RWPE2 (cell line): ENCODE data around the gene MIPEP.

ENCODE experiments used
- ATAC-seq: fragments of 200-7000 bp; cut with Tn5 transposase; 3 replicates; pipeline ENCODE4 v1.9.1; 2021; ENCODE audit warnings: low read depth
- DNase-seq: peaks from one replicate; pipeline ENCODE4 v3.0.0-alpha.2; 2020; ENCODE audit warnings: low spot score
- H3K27ac ChIP-seq: fragments of 450-650 bp; 2 replicates; pipeline ENCODE4 v1.5.1; 2017; ENCODE audit warnings: mild to moderate bottlenecking; ENCODE audit not compliant: poor library complexity, severe bottlenecking
- H3K27me3 ChIP-seq: fragments of 250-450 bp; sonication (Bioruptor Pico); 2 replicates; pipeline ENCODE4 v1.5.1; 2021; ENCODE audit warnings: mild to moderate bottlenecking, moderate library complexity; ENCODE audit not compliant: insufficient read depth, poor library complexity, severe bottlenecking
- H3K36me3 ChIP-seq: fragments of 250-450 bp; sonication (Bioruptor Pico); 2 replicates; pipeline ENCODE4 v1.5.1; 2020; ENCODE audit warnings: low read depth, mild to moderate bottlenecking, moderate library complexity
- H3K4me1 ChIP-seq: fragments of 250-450 bp; sonication (Bioruptor Pico); 2 replicates; pipeline ENCODE4 v1.5.1; 2021; ENCODE audit warnings: mild to moderate bottlenecking, moderate library complexity; ENCODE audit not compliant: insufficient read depth, poor library complexity, severe bottlenecking
- H3K4me3 ChIP-seq: fragments of 250-450 bp; sonication (Bioruptor Pico); 2 replicates; pipeline ENCODE4 v1.5.1; 2021; ENCODE audit warnings: mild to moderate bottlenecking, moderate library complexity; ENCODE audit not compliant: severe bottlenecking
- H3K9me3 ChIP-seq: fragments of 250-450 bp; sonication (Bioruptor Pico); 2 replicates; pipeline ENCODE4 v1.5.1; 2021; ENCODE audit warnings: mild to moderate bottlenecking, moderate library complexity; ENCODE audit not compliant: severe bottlenecking
- TF ChIP-seq, protein P1 (sequence below): fragments of 450-650 bp; IDR thresholded peaks from one replicate; pipeline ENCODE4 v1.5.1; 2017; ENCODE audit warnings: mild to moderate bottlenecking, moderate library complexity; ENCODE audit not compliant: poor library complexity, severe bottlenecking

The MIPEP gene

GRCh38 chr13:23740002-23740401 is 149.2 kb downstream of the MIPEP start:
- no peaks in the 10 kb centered on the region for H3K9me3 ChIP-seq
- no peaks in the 10 kb centered on the region for H3K36me3 ChIP-seq
- no peaks in the 10 kb centered on the region for H3K27me3 ChIP-seq
- no peak for ATAC-seq
- peaks cover 17% of the 10 kb centered on the region for H3K4me1 ChIP-seq
- DNase-seq = no peak
- TF ChIP-seq, protein P1, sequence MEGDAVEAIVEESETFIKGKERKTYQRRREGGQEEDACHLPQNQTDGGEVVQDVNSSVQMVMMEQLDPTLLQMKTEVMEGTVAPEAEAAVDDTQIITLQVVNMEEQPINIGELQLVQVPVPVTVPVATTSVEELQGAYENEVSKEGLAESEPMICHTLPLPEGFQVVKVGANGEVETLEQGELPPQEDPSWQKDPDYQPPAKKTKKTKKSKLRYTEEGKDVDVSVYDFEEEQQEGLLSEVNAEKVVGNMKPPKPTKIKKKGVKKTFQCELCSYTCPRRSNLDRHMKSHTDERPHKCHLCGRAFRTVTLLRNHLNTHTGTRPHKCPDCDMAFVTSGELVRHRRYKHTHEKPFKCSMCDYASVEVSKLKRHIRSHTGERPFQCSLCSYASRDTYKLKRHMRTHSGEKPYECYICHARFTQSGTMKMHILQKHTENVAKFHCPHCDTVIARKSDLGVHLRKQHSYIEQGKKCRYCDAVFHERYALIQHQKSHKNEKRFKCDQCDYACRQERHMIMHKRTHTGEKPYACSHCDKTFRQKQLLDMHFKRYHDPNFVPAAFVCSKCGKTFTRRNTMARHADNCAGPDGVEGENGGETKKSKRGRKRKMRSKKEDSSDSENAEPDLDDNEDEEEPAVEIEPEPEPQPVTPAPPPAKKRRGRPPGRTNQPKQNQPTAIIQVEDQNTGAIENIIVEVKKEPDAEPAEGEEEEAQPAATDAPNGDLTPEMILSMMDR = no peak
- H3K27ac ChIP-seq = no peak overlapping the region
- H3K4me3 ChIP-seq = no peak overlapping the region

DNA sequence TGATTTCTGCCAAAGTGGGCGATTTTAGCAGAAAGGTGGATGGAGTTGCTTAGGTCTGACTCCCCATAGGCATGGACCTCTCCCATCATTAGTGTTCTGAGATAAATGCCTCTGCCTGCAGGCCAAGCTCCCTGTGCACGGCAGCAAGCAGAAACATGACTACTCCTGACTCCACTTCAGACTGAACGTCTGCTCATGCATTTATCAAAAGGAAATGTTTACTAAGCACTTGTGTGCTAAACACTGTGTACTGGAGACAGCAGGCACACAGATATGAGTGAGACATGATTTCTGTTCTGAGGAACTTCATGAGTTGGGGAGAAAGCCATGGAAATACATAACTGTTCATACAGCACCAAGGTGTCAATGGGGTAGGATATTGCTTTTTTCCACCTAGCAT is 149.6 kb downstream of the MIPEP start:
- Histone ChIP-seq H3K9me3 (no peaks in the 10 kb centered on the region), H3K27me3 (no peaks in the 10 kb centered on the region), H3K4me3 (no peak overlapping the region), H3K27ac (no peak overlapping the region), H3K36me3 (no peaks in the 10 kb centered on the region), H3K4me1 (peaks cover 14% of the 10 kb centered on the region)
- ATAC-seq = no peak
- no peak for DNase-seq
- TF ChIP-seq, protein P1 = no peak

- ATAC-seq = no peak
- Histone ChIP-seq H3K27me3 (no peaks in the 10 kb centered on the region), H3K4me3 (no peak overlapping the region), H3K9me3 (no peaks in the 10 kb centered on the region), H3K36me3 (no peaks in the 10 kb centered on the region), H3K27ac (no peak overlapping the region), H3K4me1 (no peaks in the 10 kb centered on the region)
- no peak for DNase-seq
- TF ChIP-seq, protein P1 = no peak
Measured at GRCh38 chr13:23736541-23736940, 152.7 kb downstream of the MIPEP start.

DNA sequence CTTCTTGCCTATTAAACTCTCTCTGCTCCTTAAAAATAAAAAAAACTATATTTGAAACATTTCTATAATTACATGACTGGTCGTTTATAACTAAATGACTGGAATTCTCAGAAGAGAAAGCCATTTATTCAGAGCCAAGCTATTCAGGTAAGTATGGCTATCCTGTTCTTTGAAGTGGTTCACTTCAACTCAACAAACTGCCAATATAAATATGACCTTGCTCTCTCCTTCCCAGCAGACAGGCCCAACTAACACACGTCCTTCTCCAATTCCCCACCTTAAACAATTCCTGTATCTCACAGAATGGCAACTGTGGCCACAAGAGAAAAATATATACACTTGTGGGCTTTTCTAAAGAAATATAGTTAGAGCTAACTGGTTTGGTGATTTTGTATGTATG is 153.9 kb downstream of the MIPEP start:
- no peak for ATAC-seq
- DNase-seq = no peak

GRCh38 chr13:23731709-23732108 is 157.5 kb downstream of the MIPEP start:
- TF ChIP-seq, protein P1 = no peak
- H3K36me3 ChIP-seq = no peaks in the 10 kb centered on the region
- DNase-seq (no peak), ATAC-seq (no peak)
- no peak overlapping the region for H3K4me3 ChIP-seq
- H3K4me1 ChIP-seq = no peaks in the 10 kb centered on the region
- H3K27me3 ChIP-seq = no peaks in the 10 kb centered on the region
- H3K27ac ChIP-seq = no peak overlapping the region
- H3K9me3 ChIP-seq = no peaks in the 10 kb centered on the region

More for the DNA sequence above, 153.9 kb downstream of the MIPEP start:
- H3K4me3 ChIP-seq = no peak overlapping the region
- TF ChIP-seq, protein P1 = no peak
- no peak overlapping the region for H3K27ac ChIP-seq
- no peaks in the 10 kb centered on the region for H3K4me1 ChIP-seq
- H3K36me3 ChIP-seq = no peaks in the 10 kb centered on the region
- no peaks in the 10 kb centered on the region for H3K27me3 ChIP-seq
- no peaks in the 10 kb centered on the region for H3K9me3 ChIP-seq
